ENCODE data around the gene GSE1. TPM values are rescaled to one million over a fixed set of nuclear protein-coding genes. Genes with fewer than 3 reads are reported as not detected.
A peak's percentile ranks its signal among the peaks of the same experiment; 100 is the strongest.

GSE1 gene
- total and polyA plus RNA-seq, 2 of the 13 experiments (the other 11 are each of a cell fraction or from before 2014, with no cell fraction given), result 16.1 to 31.2 TPM

DNA sequence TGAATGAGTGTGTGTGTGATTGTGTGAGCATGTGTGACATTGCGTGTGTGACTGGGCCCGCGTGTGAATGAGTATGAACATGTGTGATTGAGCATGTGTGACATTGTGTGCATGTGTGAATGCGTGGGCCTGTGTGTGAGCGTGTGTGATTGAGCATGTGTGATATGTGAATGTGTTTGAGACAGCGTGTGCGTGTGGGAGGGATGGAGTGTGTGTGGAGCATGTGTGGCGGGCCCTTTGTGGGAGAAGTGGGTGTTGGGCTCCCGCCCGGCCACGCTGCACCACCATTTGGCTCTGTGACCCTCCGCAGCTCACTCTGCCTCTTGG lies 22.7 kb upstream of the GSE1 start:
- H3K9ac ChIP-seq (ENCODE audit: insufficient read depth, low read depth, low read length), result no peak overlapping the region
- no peaks in the 10 kb centered on the region for H3K27me3 ChIP-seq (ENCODE audit: control insufficient read depth in 1 of 2, insufficient read depth in 2 of 2, low read length in 2 of 2)
- POLR2A ChIA-PET, result no interaction called here
- no peak overlapping the region for H3K4me3 ChIP-seq (replicated peaks in 1 of 3; ENCODE audit: insufficient read depth in 1 of 3, low read depth in 2 of 3, low read length in 3 of 3)
- H3K36me3 ChIP-seq (replicated peaks in 1 of 2; ENCODE audit: control insufficient read depth in 1 of 2, insufficient read depth in 2 of 2, low read length in 2 of 2), result peaks cover 2 to 6% of the 10 kb centered on the region in 2 experiments; a peak in 1 of 5 replicates
- no peaks in the 10 kb centered on the region for H3K9me3 ChIP-seq (ENCODE audit: low read length)
- BruUV-seq (replicated peaks), result no TSS peak
- no peak overlapping the region for H2AFZ ChIP-seq (ENCODE audit: low read length)
- FAIRE-seq (no peak), DNase-seq (ENCODE audit: low spot score) (no peak), ATAC-seq (no peak)
- peaks cover 20% of the 10 kb centered on the region for H4K20me1 ChIP-seq (ENCODE audit: insufficient read depth, low read length)
- no peaks in the 10 kb centered on the region for H3K4me1 ChIP-seq (ENCODE audit: insufficient read depth, low read length)
- TF ChIP-seq, protein P1, sequence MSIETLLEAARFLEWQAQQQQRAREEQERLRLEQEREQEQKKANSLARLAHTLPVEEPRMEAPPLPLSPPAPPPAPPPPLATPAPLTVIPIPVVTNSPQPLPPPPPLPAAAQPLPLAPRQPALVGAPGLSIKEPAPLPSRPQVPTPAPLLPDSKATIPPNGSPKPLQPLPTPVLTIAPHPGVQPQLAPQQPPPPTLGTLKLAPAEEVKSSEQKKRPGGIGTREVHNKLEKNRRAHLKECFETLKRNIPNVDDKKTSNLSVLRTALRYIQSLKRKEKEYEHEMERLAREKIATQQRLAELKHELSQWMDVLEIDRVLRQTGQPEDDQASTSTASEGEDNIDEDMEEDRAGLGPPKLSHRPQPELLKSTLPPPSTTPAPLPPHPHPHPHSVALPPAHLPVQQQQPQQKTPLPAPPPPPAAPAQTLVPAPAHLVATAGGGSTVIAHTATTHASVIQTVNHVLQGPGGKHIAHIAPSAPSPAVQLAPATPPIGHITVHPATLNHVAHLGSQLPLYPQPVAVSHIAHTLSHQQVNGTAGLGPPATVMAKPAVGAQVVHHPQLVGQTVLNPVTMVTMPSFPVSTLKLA (IDR thresholded peaks at IDR 0.05), result peak; percentile 97
- TF ChIP-seq, protein P2, sequence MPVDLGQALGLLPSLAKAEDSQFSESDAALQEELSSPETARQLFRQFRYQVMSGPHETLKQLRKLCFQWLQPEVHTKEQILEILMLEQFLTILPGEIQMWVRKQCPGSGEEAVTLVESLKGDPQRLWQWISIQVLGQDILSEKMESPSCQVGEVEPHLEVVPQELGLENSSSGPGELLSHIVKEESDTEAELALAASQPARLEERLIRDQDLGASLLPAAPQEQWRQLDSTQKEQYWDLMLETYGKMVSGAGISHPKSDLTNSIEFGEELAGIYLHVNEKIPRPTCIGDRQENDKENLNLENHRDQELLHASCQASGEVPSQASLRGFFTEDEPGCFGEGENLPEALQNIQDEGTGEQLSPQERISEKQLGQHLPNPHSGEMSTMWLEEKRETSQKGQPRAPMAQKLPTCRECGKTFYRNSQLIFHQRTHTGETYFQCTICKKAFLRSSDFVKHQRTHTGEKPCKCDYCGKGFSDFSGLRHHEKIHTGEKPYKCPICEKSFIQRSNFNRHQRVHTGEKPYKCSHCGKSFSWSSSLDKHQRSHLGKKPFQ (CRISPR knock-in tag; IDR thresholded peaks at IDR 0.05; ENCODE audit: insufficient replicate concordance), result peak; percentile 24
- no peak for TF ChIP-seq CENPT (CRISPR knock-in tag; IDR thresholded peaks at IDR 0.05; ENCODE audit: low read depth)
- CTCF ChIA-PET (ENCODE audit: low intra/inter-chr PET ratio, low total read pairs), result no interaction called here
- in situ Hi-C loops (cut with HindIII; ENCODE audit: extremely low pct_ligation_motif_present, low pct_unique_long_range_greater_than_20kb), result no loop called here
- no peak overlapping the region for H3K4me2 ChIP-seq (ENCODE audit: low read depth, low read length)
- WGBS (ENCODE audit: low lambda C conversion rate), result 96% methylated on average over 12 of the region's 12 CpGs
- intact Hi-C loops (cut with micrococcal nuclease; ENCODE audit: unreplicated experiment), result no loop called here
- peaks cover 20% of the 10 kb centered on the region for H3K79me2 ChIP-seq (ENCODE audit: insufficient read depth, low read length)
- no peak overlapping the region for H3K27ac ChIP-seq (ENCODE audit: extremely low read length, insufficient read depth, low read length)

DNA sequence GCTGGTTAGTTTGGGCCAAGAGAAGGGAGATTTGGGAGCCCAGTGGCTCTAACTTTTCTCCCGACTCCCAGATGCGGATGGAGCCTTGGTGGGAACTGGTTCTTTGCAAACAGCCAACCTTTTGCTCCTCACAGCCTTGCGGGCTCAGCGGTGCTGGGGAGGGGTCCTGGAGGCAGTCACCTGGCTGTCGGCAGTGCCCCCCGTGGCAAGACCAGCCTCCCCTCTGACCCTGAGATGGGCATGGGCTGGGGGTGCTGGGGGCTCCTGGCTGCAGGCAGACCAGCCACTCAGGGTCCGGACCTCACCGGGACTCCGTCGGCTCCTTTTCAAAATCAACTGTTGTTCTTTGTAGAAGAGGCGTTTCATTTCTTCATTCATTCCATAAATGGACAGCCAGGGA lies 21.7 kb upstream of the GSE1 start:
- WGBS (ENCODE audit: low lambda C conversion rate), result 91% methylated on average over 6 of the region's 11 CpGs
- FAIRE-seq (no peak), ATAC-seq (no peak), DNase-seq (ENCODE audit: low spot score) (no peak)
- Histone ChIP-seq H2AFZ (ENCODE audit: low read length) (no peak overlapping the region), H3K9ac (ENCODE audit: insufficient read depth, low read depth, low read length) (no peak overlapping the region), H3K9me3 (ENCODE audit: low read length) (no peaks in the 10 kb centered on the region), H3K36me3 (replicated peaks in 1 of 2; ENCODE audit: control insufficient read depth in 1 of 2, insufficient read depth in 2 of 2, low read length in 2 of 2) (peaks cover 0 to under 1% of the 10 kb centered on the region in 2 experiments; a peak in 2 of 5 replicates), H3K27ac (ENCODE audit: extremely low read length, insufficient read depth, low read length) (no peak overlapping the region), H3K79me2 (ENCODE audit: insufficient read depth, low read length) (peaks cover 13% of the 10 kb centered on the region), H3K27me3 (ENCODE audit: control insufficient read depth in 1 of 2, insufficient read depth in 2 of 2, low read length in 2 of 2) (no peaks in the 10 kb centered on the region), H3K4me2 (ENCODE audit: low read depth, low read length) (no peak overlapping the region), H3K4me1 (ENCODE audit: insufficient read depth, low read length) (no peaks in the 10 kb centered on the region), H3K4me3 (replicated peaks in 1 of 3; ENCODE audit: insufficient read depth in 1 of 3, low read depth in 2 of 3, low read length in 3 of 3) (no peak overlapping the region), H4K20me1 (ENCODE audit: insufficient read depth, low read length) (peaks cover 17% of the 10 kb centered on the region)
- intact Hi-C loops (cut with micrococcal nuclease; ENCODE audit: unreplicated experiment) (no loop called here), in situ Hi-C loops (cut with HindIII; ENCODE audit: extremely low pct_ligation_motif_present, low pct_unique_long_range_greater_than_20kb) (no loop called here)
- CTCF ChIA-PET (ENCODE audit: low intra/inter-chr PET ratio, low total read pairs), result no interaction called here
- BruUV-seq (replicated peaks), result no TSS peak
- POLR2A ChIA-PET, result no interaction called here
- no peak for TF ChIP-seq SNRNP70 (IDR thresholded peaks at IDR 0.05; ENCODE audit: low read depth, low read length)
- TF ChIP-seq, protein P3, sequence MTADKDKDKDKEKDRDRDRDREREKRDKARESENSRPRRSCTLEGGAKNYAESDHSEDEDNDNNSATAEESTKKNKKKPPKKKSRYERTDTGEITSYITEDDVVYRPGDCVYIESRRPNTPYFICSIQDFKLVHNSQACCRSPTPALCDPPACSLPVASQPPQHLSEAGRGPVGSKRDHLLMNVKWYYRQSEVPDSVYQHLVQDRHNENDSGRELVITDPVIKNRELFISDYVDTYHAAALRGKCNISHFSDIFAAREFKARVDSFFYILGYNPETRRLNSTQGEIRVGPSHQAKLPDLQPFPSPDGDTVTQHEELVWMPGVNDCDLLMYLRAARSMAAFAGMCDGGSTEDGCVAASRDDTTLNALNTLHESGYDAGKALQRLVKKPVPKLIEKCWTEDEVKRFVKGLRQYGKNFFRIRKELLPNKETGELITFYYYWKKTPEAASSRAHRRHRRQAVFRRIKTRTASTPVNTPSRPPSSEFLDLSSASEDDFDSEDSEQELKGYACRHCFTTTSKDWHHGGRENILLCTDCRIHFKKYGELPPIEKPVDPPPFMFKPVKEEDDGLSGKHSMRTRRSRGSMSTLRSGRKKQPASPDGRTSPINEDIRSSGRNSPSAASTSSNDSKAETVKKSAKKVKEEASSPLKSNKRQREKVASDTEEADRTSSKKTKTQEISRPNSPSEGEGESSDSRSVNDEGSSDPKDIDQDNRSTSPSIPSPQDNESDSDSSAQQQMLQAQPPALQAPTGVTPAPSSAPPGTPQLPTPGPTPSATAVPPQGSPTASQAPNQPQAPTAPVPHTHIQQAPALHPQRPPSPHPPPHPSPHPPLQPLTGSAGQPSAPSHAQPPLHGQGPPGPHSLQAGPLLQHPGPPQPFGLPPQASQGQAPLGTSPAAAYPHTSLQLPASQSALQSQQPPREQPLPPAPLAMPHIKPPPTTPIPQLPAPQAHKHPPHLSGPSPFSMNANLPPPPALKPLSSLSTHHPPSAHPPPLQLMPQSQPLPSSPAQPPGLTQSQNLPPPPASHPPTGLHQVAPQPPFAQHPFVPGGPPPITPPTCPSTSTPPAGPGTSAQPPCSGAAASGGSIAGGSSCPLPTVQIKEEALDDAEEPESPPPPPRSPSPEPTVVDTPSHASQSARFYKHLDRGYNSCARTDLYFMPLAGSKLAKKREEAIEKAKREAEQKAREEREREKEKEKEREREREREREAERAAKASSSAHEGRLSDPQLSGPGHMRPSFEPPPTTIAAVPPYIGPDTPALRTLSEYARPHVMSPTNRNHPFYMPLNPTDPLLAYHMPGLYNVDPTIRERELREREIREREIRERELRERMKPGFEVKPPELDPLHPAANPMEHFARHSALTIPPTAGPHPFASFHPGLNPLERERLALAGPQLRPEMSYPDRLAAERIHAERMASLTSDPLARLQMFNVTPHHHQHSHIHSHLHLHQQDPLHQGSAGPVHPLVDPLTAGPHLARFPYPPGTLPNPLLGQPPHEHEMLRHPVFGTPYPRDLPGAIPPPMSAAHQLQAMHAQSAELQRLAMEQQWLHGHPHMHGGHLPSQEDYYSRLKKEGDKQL (CRISPR knock-in tag; IDR thresholded peaks at IDR 0.05; ENCODE audit: low read depth), result no peak
- TF ChIP-seq SP2 (CRISPR knock-in tag; IDR thresholded peaks at IDR 0.05), result no peak
- TF ChIP-seq ATF7 (IDR thresholded peaks at IDR 0.05), result no peak
- no peak for TF ChIP-seq ATF7 (CRISPR knock-in tag; IDR thresholded peaks at IDR 0.05)
- TF ChIP-seq PHF5A (CRISPR knock-in tag; IDR thresholded peaks at IDR 0.05; ENCODE audit: low read depth, unreplicated experiment), result no peak
- no peak for TF ChIP-seq FOXK2 (IDR thresholded peaks at IDR 0.05)
- no peak for TF ChIP-seq ZNF781 (CRISPR knock-in tag; IDR thresholded peaks at IDR 0.05; ENCODE audit: borderline replicate concordance, not compliant biosample characterization)
